Tibial nerve (tissue), 4 donors: ENCODE measurements around the gene MYH14. TPM values are rescaled to one million over a fixed set of nuclear protein-coding genes. Genes with fewer than 3 reads are reported as not detected.

Experiments used
- DNase-seq, 2 donors: peaks; one replicate each; pipeline ENCODE4 v3.0.0-alpha.2; 2019; ENCODE audit warnings: low spot score in 2 of 2
- H3K27ac ChIP-seq, 4 donors: fragments of 200-600 bp; sonication (generic) in 3 of 4; one replicate each; pipeline ENCODE4 v1.5.1; 2017 to 2019; ENCODE audit warnings: mild to moderate bottlenecking in 1 of 4
- H3K27me3 ChIP-seq, 2 donors: fragments of 200-600 bp; sonication (generic) in 1 of 2; one replicate each; pipeline versions ENCODE4 v1.5.1 to v1.6.0; 2017 to 2019
- H3K36me3 ChIP-seq, 3 donors: fragments of 200-600 bp; sonication (generic); one replicate each; pipeline ENCODE4 v1.5.1; 2018 to 2019
- H3K4me1 ChIP-seq, 4 donors: fragments of 200-600 bp; sonication (generic) in 3 of 4; one replicate each; pipeline ENCODE4 v1.5.1; 2017 to 2019
- H3K4me3 ChIP-seq, 4 donors: fragments of 200-600 bp; sonication (generic) in 3 of 4; one replicate each; pipeline ENCODE4 v1.5.1; 2017 to 2019; ENCODE audit warnings: mild to moderate bottlenecking in 1 of 4, moderate library complexity in 1 of 4
- H3K9me3 ChIP-seq, 4 donors: fragments of 200-600 bp; sonication (generic) in 3 of 4; one replicate each; pipeline ENCODE4 v1.5.1; 2017 to 2019
- CTCF ChIP-seq, 5 experiments: fragments of 200-600 bp in 3 of 5; fragments of 450-650 bp in 2 of 5; sonication (generic) in 3 of 5; IDR thresholded peaks; one replicate each; pipeline ENCODE4 v1.5.1; 2016 to 2019; ENCODE audit warnings: antibody characterized with exemption in 5 of 5, mild to moderate bottlenecking in 3 of 5, moderate library complexity in 2 of 5
- EP300 ChIP-seq, 2 donors: sonication (generic); formaldehyde crosslinking; IDR thresholded peaks; one replicate each; pipeline ENCODE4 v1.6.1; 2017; ENCODE audit warnings: antibody characterized with exemption in 2 of 2, mild to moderate bottlenecking in 1 of 2
- POLR2A ChIP-seq, 2 donors: fragments of 450-650 bp; IDR thresholded peaks; one replicate each; pipeline ENCODE4 v1.6.1; 2017; ENCODE audit warnings: antibody characterized with exemption in 2 of 2, mild to moderate bottlenecking in 2 of 2, moderate library complexity in 2 of 2
- WGBS, 2 donors: methylation state at CpG; one replicate each; pipeline ENCODE4 v1.1.5; 2018; 5-methylcytosine and 5-hydroxymethylcytosine counted together
- total RNA-seq, 4 donors: library from RNA; depleted of rRNA; stranded (reverse); fragments of >200 nt; gene quantifications; one replicate each; pipeline ENCODE4 v1.1.0, GENCODE V29; 2016

MYH14 gene
- total RNA-seq, 4 donors from 2014 or later, result 12.9 to 30.3 (median 15.3) TPM

GRCh38 chr19:50285833-50286232, 82.4 kb downstream of the MYH14 start:
- no peak for DNase-seq
- Histone ChIP-seq H3K4me3 (no peak overlapping the region), H3K36me3 (peaks cover 0 to 98% (median 0%) of the 10 kb centered on the region in 3 donors), H3K27me3 (no peaks in the 10 kb centered on the region), H3K9me3 (peaks cover 0 to 51% (median 0%) of the 10 kb centered on the region in 4 donors), H3K27ac (no peak overlapping the region), H3K4me1 (no peaks in the 10 kb centered on the region)
- WGBS, 2 donors, result 79 to 88% methylated on average over 2 of the region's 2 CpGs
- no peak for TF ChIP-seq EP300 (IDR thresholded peaks at IDR 0.05)
- TF ChIP-seq POLR2A (IDR thresholded peaks at IDR 0.05), result no peak
- no peak for TF ChIP-seq CTCF (IDR thresholded peaks at IDR 0.05)

- Histone ChIP-seq H3K4me1 (no peaks in the 10 kb centered on the region), H3K27ac (no peak overlapping the region), H3K36me3 (peaks cover 0 to 96% (median 0%) of the 10 kb centered on the region in 3 donors), H3K9me3 (peaks cover 0 to 51% (median 0%) of the 10 kb centered on the region in 4 donors), H3K4me3 (no peak overlapping the region), H3K27me3 (no peaks in the 10 kb centered on the region)
- no peak for DNase-seq
- WGBS, 2 donors, result 96% methylated on average over 18 of the region's 18 CpGs
- TF ChIP-seq CTCF (IDR thresholded peaks at IDR 0.05) (no peak), EP300 (IDR thresholded peaks at IDR 0.05) (no peak), POLR2A (IDR thresholded peaks at IDR 0.05) (no peak)
Measured at GRCh38 chr19:50286443-50286842, 83.0 kb downstream of the MYH14 start.

GRCh38 chr19:50287331-50287730, 83.9 kb downstream of the MYH14 start:
- TF ChIP-seq EP300 (IDR thresholded peaks at IDR 0.05) (no peak), POLR2A (IDR thresholded peaks at IDR 0.05) (no peak), CTCF (IDR thresholded peaks at IDR 0.05) (no peak)
- Histone ChIP-seq H3K36me3 (peaks cover 0 to 96% (median 0%) of the 10 kb centered on the region in 3 donors), H3K4me3 (no peak overlapping the region), H3K27me3 (no peaks in the 10 kb centered on the region), H3K27ac (no peak overlapping the region), H3K9me3 (peaks cover 0 to 51% (median 0%) of the 10 kb centered on the region in 4 donors), H3K4me1 (no peaks in the 10 kb centered on the region)
- DNase-seq, result no peak
- 88 to 90% methylated on average over 2 of the region's 2 CpGs for WGBS, 2 donors

GRCh38 chr19:50288954-50289353, 85.5 kb downstream of the MYH14 start:
- H3K9me3 ChIP-seq, result peaks cover 0 to 51% (median 0%) of the 10 kb centered on the region in 4 donors
- WGBS, 2 donors, result 84% methylated on average over 5 of the region's 5 CpGs
- DNase-seq, result no peak
- no peak for TF ChIP-seq POLR2A (IDR thresholded peaks at IDR 0.05)
- no peak for TF ChIP-seq EP300 (IDR thresholded peaks at IDR 0.05)
- TF ChIP-seq CTCF (IDR thresholded peaks at IDR 0.05), result no peak
- H3K27ac ChIP-seq, result no peak overlapping the region
- no peaks in the 10 kb centered on the region for H3K4me1 ChIP-seq
- H3K36me3 ChIP-seq, result peaks cover 0 to 97% (median 0%) of the 10 kb centered on the region in 3 donors
- H3K4me3 ChIP-seq, result no peak overlapping the region
- no peaks in the 10 kb centered on the region for H3K27me3 ChIP-seq

- Histone ChIP-seq H3K9me3 (peaks cover 0 to 46% (median 0%) of the 10 kb centered on the region in 4 donors), H3K36me3 (peaks cover 0 to 92% (median 0%) of the 10 kb centered on the region in 3 donors), H3K27me3 (no peaks in the 10 kb centered on the region), H3K4me3 (no peak overlapping the region), H3K27ac (no peak overlapping the region), H3K4me1 (no peaks in the 10 kb centered on the region)
- 74 to 75% methylated on average over 6 of the region's 6 CpGs for WGBS, 2 donors
- TF ChIP-seq EP300 (IDR thresholded peaks at IDR 0.05), result no peak
- no peak for TF ChIP-seq POLR2A (IDR thresholded peaks at IDR 0.05)
- TF ChIP-seq CTCF (IDR thresholded peaks at IDR 0.05), result no peak
- no peak for DNase-seq
Measured at GRCh38 chr19:50290011-50290410, 86.6 kb downstream of the MYH14 start.
